ENCODE measurements around the gene BEND7. TPM values are rescaled to one million over a fixed set of nuclear protein-coding genes. Genes with fewer than 3 reads are reported as not detected.

The BEND7 gene
- total RNA-seq, 1 experiment from 2014 or later = 7.6 TPM

- POLR2A ChIA-PET = no interaction called here
- BruUV-seq (replicated peaks) = no TSS peak
- TF ChIP-seq POLR2AphosphoS5 (IDR thresholded peaks at IDR 0.05; ENCODE audit: low read depth, low read length) (no peak), TCF7L2 (IDR thresholded peaks at IDR 0.05; ENCODE audit: low read depth, low read length) (no peak), SIN3A (IDR thresholded peaks at IDR 0.05; ENCODE audit: borderline replicate concordance, insufficient read depth, low read depth, low read length) (no peak), REST (IDR thresholded peaks at IDR 0.05; ENCODE audit: insufficient read depth in 1 of 2, low read depth in 2 of 2, low read length in 1 of 2) (no peak), CTCF (IDR thresholded peaks at IDR 0.05) (no peak)
Observed at GRCh38 chr10:13397052-13397451, 131.8 kb downstream of the BEND7 start.

GRCh38 chr10:13396369-13396768 is 132.4 kb downstream of the BEND7 start:
- in situ Hi-C loops (cut with HindIII; ENCODE audit: low pct_unique_long_range_greater_than_20kb, low sequenced_read_pairs) (no loop called here), intact Hi-C loops (cut with micrococcal nuclease; ENCODE audit: unreplicated experiment) (no loop called here)
- Histone ChIP-seq H3K4me3 (ENCODE audit: low read depth in 2 of 2, low read length in 2 of 2) (no peak overlapping the region), H3K9me3 (ENCODE audit: control insufficient read depth, insufficient read depth, low read depth, low read length) (no peaks in the 10 kb centered on the region), H3K27me3 (ENCODE audit: control insufficient read depth, insufficient read depth, low read length) (no peaks in the 10 kb centered on the region), H3K36me3 (ENCODE audit: control insufficient read depth, insufficient read depth, low read length) (no peaks in the 10 kb centered on the region), H3K4me1 (ENCODE audit: control insufficient read depth, insufficient read depth, low read length) (no peaks in the 10 kb centered on the region), H3K27ac (ENCODE audit: low read length) (no peak overlapping the region)
- BruUV-seq (replicated peaks) = no TSS peak
- TF ChIP-seq REST (IDR thresholded peaks at IDR 0.05; ENCODE audit: insufficient read depth in 1 of 2, low read depth in 2 of 2, low read length in 1 of 2) = no peak
- no peak for TF ChIP-seq TCF7L2 (IDR thresholded peaks at IDR 0.05; ENCODE audit: low read depth, low read length)
- TF ChIP-seq POLR2AphosphoS5 (IDR thresholded peaks at IDR 0.05; ENCODE audit: low read depth, low read length) = no peak
- TF ChIP-seq CTCF (IDR thresholded peaks at IDR 0.05) = no peak
- TF ChIP-seq SIN3A (IDR thresholded peaks at IDR 0.05; ENCODE audit: borderline replicate concordance, insufficient read depth, low read depth, low read length) = no peak
- ATAC-seq (no peak), DNase-seq (ENCODE audit: low read depth, low spot score) (no peak)
- ChIA-PET CTCF (no interaction called here), POLR2A (no interaction called here)

More at GRCh38 chr10:13397052-13397451, 131.8 kb downstream of the BEND7 start:
- intact Hi-C loops (cut with micrococcal nuclease; ENCODE audit: unreplicated experiment) = no loop called here
- Histone ChIP-seq H3K9me3 (ENCODE audit: control insufficient read depth, insufficient read depth, low read depth, low read length) (no peaks in the 10 kb centered on the region), H3K4me1 (ENCODE audit: control insufficient read depth, insufficient read depth, low read length) (no peaks in the 10 kb centered on the region), H3K36me3 (ENCODE audit: control insufficient read depth, insufficient read depth, low read length) (no peaks in the 10 kb centered on the region), H3K27ac (ENCODE audit: low read length) (no peak overlapping the region), H3K4me3 (ENCODE audit: low read depth in 2 of 2, low read length in 2 of 2) (no peak overlapping the region), H3K27me3 (ENCODE audit: control insufficient read depth, insufficient read depth, low read length) (no peaks in the 10 kb centered on the region)
- ATAC-seq = no peak
- in situ Hi-C loops (cut with HindIII; ENCODE audit: low pct_unique_long_range_greater_than_20kb, low sequenced_read_pairs) = no loop called here
- no peak for DNase-seq (ENCODE audit: low read depth, low spot score)
- CTCF ChIA-PET = no interaction called here

Measured in Panc1 (cell line).